DMS 273 (cell line): ENCODE data around the gene CEP85.
A peak's percentile ranks its signal among the peaks of the same experiment; 100 is the strongest.

Experiments used
- DNase-seq: peaks from one replicate; lab custom pipeline; 2025; ENCODE audit not compliant: unreplicated experiment; lab: John Stamatoyannopoulos, UW

Gene CEP85

DNA sequence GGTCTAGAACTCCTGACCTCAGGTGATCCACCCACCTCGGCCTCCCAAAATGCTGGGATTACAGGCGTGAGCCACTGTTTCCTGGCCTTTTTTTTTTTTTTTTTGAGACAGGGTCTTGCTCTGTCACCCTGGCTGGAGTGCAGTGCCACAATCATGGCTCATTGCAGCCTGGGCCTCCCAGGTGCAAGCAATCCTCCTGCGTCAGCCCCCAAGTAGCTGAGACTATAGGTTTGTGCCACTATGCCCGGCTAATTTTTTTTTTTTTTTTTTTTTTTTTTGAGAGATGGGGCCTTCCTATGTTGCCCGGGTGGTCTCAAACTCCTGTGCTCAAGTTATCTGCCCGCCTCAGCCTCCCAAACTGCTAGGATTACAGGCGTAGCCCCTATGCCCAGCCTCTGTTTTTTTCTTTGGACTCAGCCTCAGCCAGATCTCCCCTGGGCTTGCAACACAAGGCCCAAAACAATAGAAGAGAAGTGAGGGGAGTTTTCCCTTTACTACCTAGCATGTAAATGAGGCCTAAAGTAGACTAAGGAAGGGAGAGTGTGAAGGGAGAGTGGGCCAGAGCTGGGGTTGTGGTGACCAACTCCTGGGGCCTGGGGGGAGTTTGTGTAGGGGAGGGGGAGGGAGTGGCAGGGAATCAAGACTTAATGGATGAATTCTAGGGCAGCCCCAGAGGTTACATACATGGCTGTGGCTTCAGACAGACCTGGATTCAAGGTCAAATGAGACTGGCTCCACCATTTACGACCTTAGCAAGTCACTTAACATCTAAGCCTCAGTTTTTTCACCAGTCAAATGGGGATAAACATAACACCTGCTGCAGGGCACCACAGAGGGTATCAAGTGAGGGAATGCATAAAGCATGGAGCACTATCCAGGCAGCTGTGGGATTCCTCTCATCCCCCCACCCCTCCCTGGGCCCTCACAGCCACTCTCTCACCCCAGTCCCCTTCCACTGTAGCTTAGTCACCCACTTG is 82.2 kb downstream of the CEP85 start:
- no peak for DNase-seq

- DNase-seq: no peak
Observed at GRCh38 chr1:26317146-26317545, 83.1 kb downstream of the CEP85 start.

DNA sequence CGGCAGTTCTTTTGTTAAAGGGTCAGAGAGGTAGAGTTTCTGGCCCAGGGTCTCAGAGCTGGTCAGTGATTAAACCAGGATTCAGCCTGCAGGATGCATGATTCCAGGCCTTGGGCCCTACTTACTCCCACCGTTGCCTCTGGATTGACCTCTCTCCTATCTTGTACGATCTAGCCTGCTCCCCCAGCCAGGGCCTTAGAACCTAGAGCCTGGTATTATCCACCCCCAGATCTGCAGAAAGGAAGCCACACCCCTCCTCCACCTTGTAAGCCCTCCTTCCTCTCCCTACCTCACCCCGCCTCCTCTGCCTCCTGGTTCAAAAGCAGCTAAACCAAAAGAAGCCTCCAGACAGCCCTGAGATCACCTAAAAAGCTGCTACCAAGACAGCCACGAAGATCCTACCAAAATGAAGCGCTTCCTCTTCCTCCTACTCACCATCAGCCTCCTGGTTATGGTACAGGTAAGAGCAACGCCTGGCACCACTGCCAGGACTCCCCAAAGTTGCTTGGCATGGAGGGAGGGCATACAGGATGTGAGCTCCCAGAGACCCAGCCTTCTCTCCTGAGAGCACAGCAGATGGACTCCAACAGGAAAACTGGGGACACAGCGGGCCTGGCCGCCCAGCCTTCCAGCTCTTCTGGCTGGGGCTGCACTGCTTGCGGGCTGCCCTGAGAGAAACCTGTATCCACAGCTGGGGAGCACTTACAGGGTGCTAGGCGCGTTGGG is 83.8 kb downstream of the CEP85 start, which contains the start of gene CD52:
Gene CD52 (plus strand): TSS at position 347 of the 726 bp plus-strand sequence. CDS start 60 bp downstream, at position 407.
- no peak for DNase-seq

DNA sequence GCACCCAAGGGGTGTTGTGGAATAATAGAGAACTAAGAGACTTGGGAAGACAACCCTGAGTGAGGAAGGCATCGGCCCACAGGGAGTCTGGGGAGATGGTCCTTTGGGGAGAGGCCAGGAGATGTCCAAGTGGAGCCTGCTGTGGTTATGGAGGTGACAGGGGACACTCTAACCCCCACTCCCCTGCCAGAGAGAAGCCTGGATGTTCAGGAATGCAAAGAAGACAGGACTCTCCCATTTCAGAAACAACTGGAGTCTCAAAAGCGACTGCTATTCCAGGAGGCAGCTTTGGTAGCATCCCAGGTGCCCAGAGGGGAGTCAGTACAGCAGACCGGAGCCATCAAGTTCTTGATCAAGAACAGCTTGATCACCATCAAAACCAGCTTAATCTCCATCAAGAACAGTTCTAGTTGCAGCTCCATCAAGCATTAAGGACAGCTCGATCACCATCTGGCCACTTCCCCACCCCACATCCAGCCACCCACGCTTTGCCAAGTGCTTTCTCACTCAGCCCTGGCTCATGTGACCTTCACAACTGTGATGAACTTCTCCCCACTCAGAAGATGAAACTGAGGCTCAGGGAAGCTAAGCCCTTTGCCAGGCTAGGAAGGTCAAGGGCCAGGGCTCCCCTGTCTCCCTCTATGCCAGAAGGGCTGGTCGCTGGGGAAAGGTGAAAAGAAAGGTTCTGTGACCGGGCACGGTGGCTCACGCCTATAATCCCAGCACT is 84.5 kb downstream of the CEP85 start:
- peak; percentile 71 for DNase-seq

DNA sequence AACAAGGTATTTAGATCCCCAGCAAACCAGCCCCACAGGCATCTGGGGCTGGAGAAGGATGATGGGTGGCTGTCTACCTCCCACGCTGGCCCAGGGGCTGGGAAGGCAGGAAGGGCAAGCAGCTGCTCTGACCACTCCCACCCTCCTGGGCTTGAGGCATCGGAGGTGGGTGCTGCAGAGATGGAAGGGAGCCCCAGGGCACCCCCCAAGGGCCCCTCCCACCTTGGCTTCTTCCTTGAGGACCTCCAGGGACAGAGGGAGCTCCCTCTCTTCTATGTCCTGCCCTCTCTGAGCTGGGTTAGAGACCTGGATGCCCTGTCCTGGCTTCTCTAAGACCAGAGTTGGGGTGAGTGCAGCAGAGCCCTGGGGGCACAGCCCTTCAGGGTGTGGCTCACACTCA is 86.9 kb downstream of the CEP85 start:
- no peak for DNase-seq

DNA sequence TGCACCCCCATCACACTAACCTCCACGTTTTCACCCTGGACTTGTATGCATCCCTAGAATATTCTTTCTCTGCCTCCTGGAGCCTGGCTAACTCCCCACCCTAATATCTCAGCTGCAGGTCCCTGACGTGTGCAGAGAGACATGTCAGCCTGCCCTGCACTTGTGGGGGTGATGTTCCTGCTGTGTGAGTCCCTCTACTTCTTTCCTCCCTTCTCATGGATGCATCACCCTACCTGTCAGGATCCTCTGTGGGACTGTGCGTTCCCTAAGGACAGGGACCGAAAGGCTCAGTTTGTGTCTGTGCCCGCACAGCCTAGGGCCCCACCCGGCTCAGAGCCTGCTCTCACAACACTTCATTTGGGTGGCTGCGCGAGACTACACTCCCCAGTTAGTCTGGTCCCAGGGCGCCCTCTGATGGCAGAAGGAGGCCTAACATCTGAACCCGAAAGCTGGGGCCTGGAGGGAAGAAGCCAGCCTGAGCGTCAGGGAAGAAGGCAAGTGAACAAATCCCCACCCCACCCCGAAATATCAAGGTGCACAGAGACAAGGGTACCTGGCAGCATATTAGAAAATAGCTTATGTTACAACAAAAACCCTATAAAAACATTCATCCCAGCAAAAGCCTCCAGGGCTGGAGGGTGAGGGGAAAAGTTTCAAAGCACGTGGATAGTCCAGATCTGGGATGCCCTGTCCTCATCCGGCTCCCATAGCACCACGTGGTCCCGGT is 87.5 kb downstream of the CEP85 start:
- peak; percentile 95 for DNase-seq

DNA sequence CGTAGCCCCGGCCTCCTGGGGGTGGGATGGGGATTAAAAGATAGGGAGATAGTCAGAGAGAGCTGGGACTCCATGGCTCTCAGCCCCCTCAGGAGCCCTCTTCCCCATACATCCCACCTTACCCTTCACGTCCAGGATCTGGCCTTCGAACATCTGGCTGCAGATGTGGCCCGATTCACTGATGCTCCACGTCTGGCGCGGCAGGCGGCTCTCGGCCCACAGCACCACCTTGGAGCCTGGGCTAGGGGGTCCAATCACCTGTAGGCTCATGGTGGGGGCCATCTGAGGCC is 88.0 kb downstream of the CEP85 start:
- DNase-seq: no peak

DNA sequence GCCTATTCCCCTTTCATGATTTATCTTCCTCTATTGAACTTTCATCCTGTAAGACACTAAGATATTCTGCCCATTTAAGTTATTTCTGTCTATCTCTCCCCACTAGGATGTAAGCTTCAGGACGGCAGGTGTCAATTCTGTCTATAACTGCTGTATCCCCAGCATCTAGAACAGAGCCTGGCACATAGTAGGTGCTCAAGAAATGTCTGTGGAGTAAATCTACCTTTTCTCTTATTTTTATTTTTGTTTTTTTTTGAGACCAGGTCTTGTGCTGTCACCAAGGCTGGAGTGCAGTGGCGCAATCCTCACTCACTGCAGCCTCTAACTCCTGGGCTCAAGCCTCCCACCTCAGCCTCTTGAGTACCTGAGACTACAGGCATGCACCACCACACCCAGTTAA is 89.4 kb downstream of the CEP85 start:
- DNase-seq: no peak

DNA sequence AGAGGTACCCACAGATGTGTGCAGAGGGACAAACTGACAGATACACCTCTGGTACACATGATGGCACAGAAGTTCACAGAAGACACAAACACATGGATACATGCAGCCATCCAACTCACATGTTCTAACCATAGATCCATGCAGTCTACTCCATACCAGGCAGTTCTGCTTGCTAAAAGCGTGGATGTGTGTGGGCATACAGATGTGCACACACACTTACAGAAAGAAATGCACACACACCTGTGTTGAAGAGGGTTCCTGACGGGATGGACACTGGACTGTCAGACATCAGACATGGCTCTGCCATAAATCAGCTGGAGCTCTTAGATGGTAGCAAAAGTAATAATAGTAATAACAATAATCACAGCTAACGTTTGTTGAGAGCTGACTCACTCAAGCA is 90.5 kb downstream of the CEP85 start:
- DNase-seq: no peak

GRCh38 chr1:26327956-26328362 is 94.0 kb downstream of the CEP85 start:
- peak; percentile 48 for DNase-seq
